ENCODE measurements around the gene C20orf173.

Gene C20orf173

GRCh38 chr20:35506872-35507638 lies 22.4 kb downstream of the C20orf173 start:
- Histone ChIP-seq H3K4me1 (ENCODE audit: insufficient read depth, low read length) (no peaks in the 10 kb centered on the region), H3K9ac (ENCODE audit: low read depth, low read length) (no peak overlapping the region), H3K27me3 (ENCODE audit: insufficient read depth, low read length) (no peaks in the 10 kb centered on the region), H3K27ac (ENCODE audit: low read depth, low read length) (no peak overlapping the region), H3K36me3 (ENCODE audit: insufficient read depth, low read length) (peaks cover 95% of the 10 kb centered on the region), H3K4me3 (ENCODE audit: low read length) (no peak overlapping the region), H3K9me3 (ENCODE audit: insufficient read depth, low read depth, low read length) (no peaks in the 10 kb centered on the region)
- 89% methylated on average over 6 of the region's 6 CpGs for WGBS

DNA sequence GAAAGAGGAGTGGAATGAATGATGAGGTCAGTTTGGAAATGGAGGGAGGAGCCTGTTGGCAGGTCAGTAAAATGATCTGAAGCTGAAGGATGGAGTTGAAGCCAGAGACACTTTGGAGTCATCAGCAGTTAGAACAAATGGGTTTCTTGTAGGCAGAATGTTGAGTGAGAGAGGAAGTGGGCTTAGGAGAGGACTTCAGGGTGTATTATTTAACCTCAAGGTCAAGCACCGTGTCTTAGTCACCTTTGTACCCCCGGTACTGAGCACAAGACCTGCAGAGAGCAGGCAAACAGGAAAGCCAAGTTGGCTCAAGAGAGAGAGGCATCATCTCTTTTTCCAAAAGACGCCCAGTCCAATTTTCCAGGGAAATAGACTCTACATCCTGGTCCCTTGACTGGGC lies 23.3 kb downstream of the C20orf173 start:
- H3K27ac ChIP-seq (ENCODE audit: low read depth, low read length), result no peak overlapping the region
- 93% methylated on average over 3 of the region's 3 CpGs for WGBS
- H3K27me3 ChIP-seq (ENCODE audit: insufficient read depth, low read length), result no peaks in the 10 kb centered on the region
- no peaks in the 10 kb centered on the region for H3K4me1 ChIP-seq (ENCODE audit: insufficient read depth, low read length)
- H3K9me3 ChIP-seq (ENCODE audit: insufficient read depth, low read depth, low read length), result no peaks in the 10 kb centered on the region
- H3K4me3 ChIP-seq (ENCODE audit: low read length), result no peak overlapping the region
- peaks cover 95% of the 10 kb centered on the region for H3K36me3 ChIP-seq (ENCODE audit: insufficient read depth, low read length)
- H3K9ac ChIP-seq (ENCODE audit: low read depth, low read length), result no peak overlapping the region

- Histone ChIP-seq H3K27me3 (ENCODE audit: insufficient read depth, low read length) (no peaks in the 10 kb centered on the region), H3K36me3 (ENCODE audit: insufficient read depth, low read length) (peaks cover 94% of the 10 kb centered on the region), H3K4me3 (ENCODE audit: low read length) (no peak overlapping the region), H3K27ac (ENCODE audit: low read depth, low read length) (no peak overlapping the region), H3K4me1 (ENCODE audit: insufficient read depth, low read length) (no peaks in the 10 kb centered on the region), H3K9ac (ENCODE audit: low read depth, low read length) (no peak overlapping the region; the same call in 1 of the 2 replicates), H3K9me3 (ENCODE audit: insufficient read depth, low read depth, low read length) (no peaks in the 10 kb centered on the region)
- WGBS, result 96% methylated on average over 5 of the region's 5 CpGs
Measured at GRCh38 chr20:35504751-35505150, 24.7 kb downstream of the C20orf173 start.

DNA sequence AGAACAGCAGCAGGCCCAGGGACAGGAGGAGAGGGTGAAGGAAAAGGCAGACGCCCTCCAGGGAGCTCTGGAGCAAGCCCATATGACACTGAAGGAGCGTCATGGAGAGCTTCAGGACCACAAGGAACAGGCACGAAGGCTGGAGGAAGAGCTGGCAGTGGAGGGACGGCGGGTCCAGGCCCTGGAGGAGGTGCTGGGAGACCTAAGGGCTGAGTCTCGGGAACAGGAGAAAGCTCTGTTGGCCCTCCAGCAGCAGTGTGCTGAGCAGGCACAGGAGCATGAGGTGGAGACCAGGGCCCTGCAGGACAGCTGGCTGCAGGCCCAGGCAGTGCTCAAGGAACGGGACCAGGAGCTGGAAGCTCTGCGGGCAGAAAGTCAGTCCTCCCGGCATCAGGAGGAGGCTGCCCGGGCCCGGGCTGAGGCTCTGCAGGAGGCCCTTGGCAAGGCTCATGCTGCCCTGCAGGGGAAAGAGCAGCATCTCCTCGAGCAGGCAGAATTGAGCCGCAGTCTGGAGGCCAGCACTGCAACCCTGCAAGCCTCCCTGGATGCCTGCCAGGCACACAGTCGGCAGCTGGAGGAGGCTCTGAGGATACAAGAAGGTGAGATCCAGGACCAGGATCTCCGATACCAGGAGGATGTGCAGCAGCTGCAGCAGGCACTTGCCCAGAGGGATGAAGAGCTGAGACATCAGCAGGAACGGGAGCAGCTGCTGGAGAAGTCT lies 25.5 kb downstream of the C20orf173 start:
- H3K36me3 ChIP-seq (ENCODE audit: insufficient read depth, low read length), result peaks cover 94% of the 10 kb centered on the region
- H3K27me3 ChIP-seq (ENCODE audit: insufficient read depth, low read length), result no peaks in the 10 kb centered on the region
- H3K4me1 ChIP-seq (ENCODE audit: insufficient read depth, low read length), result no peaks in the 10 kb centered on the region
- H3K9ac ChIP-seq (ENCODE audit: low read depth, low read length), result no peak overlapping the region
- 94% methylated on average over 16 of the region's 16 CpGs for WGBS
- H3K4me3 ChIP-seq (ENCODE audit: low read length), result no peak overlapping the region
- H3K27ac ChIP-seq (ENCODE audit: low read depth, low read length), result no peak overlapping the region
- no peaks in the 10 kb centered on the region for H3K9me3 ChIP-seq (ENCODE audit: insufficient read depth, low read depth, low read length)

DNA sequence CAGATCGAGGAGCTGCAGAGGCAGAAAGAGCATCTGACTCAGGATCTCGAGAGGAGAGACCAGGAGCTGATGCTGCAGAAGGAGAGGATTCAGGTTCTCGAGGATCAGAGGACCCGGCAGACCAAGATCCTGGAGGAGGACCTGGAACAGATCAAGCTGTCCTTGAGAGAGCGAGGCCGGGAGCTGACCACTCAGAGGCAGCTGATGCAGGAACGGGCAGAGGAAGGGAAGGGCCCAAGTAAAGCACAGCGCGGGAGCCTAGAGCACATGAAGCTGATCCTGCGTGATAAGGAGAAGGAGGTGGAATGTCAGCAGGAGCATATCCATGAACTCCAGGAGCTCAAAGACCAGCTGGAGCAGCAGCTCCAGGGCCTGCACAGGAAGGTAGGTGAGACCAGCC lies 26.2 kb downstream of the C20orf173 start:
- H3K36me3 ChIP-seq (ENCODE audit: insufficient read depth, low read length), result peaks cover 94% of the 10 kb centered on the region
- H3K4me1 ChIP-seq (ENCODE audit: insufficient read depth, low read length), result no peaks in the 10 kb centered on the region
- 95% methylated on average over 10 of the region's 10 CpGs for WGBS

GRCh38 chr20:35502352-35502751 lies 27.1 kb downstream of the C20orf173 start:
- H3K9ac ChIP-seq (ENCODE audit: low read depth, low read length), result no peak overlapping the region
- 94% methylated on average over 8 of the region's 8 CpGs for WGBS
- H3K4me3 ChIP-seq (ENCODE audit: low read length), result no peak overlapping the region
- H3K27me3 ChIP-seq (ENCODE audit: insufficient read depth, low read length), result no peaks in the 10 kb centered on the region
- H3K4me1 ChIP-seq (ENCODE audit: insufficient read depth, low read length), result no peaks in the 10 kb centered on the region
- no peaks in the 10 kb centered on the region for H3K9me3 ChIP-seq (ENCODE audit: insufficient read depth, low read depth, low read length)
- peaks cover 94% of the 10 kb centered on the region for H3K36me3 ChIP-seq (ENCODE audit: insufficient read depth, low read length)
- H3K27ac ChIP-seq (ENCODE audit: low read depth, low read length), result no peak overlapping the region

More for the DNA sequence above, 26.2 kb downstream of the C20orf173 start:
- Histone ChIP-seq H3K9me3 (ENCODE audit: insufficient read depth, low read depth, low read length) (no peaks in the 10 kb centered on the region), H3K27ac (ENCODE audit: low read depth, low read length) (no peak overlapping the region), H3K9ac (ENCODE audit: low read depth, low read length) (no peak overlapping the region), H3K4me3 (ENCODE audit: low read length) (no peak overlapping the region), H3K27me3 (ENCODE audit: insufficient read depth, low read length) (no peaks in the 10 kb centered on the region)

GRCh38 chr20:35499271-35499670 lies 30.2 kb downstream of the C20orf173 start:
- H3K27ac ChIP-seq (ENCODE audit: low read depth, low read length), result no peak overlapping the region

DNA sequence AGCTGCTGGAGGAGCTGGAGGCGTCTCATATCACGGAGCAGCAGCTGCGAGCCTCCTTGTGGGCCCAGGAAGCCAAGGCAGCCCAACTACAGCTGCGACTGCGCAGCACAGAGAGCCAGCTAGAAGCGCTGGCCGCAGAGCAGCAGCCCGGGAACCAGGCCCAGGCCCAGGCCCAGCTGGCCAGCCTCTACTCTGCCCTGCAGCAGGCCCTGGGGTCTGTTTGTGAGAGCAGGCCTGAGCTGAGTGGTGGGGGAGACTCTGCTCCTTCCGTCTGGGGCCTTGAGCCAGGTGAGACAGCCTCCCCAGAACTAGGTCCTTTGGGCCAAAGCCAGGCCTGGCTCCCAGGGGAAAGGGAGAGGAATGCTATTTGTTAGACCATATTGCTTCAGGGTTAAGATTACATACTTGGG lies 31.7 kb downstream of the C20orf173 start:
- H3K36me3 ChIP-seq (ENCODE audit: insufficient read depth, low read length), result peaks cover 97% of the 10 kb centered on the region
- no peak overlapping the region for H3K27ac ChIP-seq (ENCODE audit: low read depth, low read length)
- no peak overlapping the region for H3K9ac ChIP-seq (ENCODE audit: low read depth, low read length)
- H3K27me3 ChIP-seq (ENCODE audit: insufficient read depth, low read length), result no peaks in the 10 kb centered on the region
- H3K9me3 ChIP-seq (ENCODE audit: insufficient read depth, low read depth, low read length), result no peaks in the 10 kb centered on the region
- 96% methylated on average over 9 of the region's 9 CpGs for WGBS
- no peak overlapping the region for H3K4me3 ChIP-seq (ENCODE audit: low read length)
- H3K4me1 ChIP-seq (ENCODE audit: insufficient read depth, low read length), result no peaks in the 10 kb centered on the region

More at GRCh38 chr20:35499271-35499670, 30.2 kb downstream of the C20orf173 start:
- WGBS, result 96% methylated on average over 1 of the region's 1 CpG
- Histone ChIP-seq H3K9me3 (ENCODE audit: insufficient read depth, low read depth, low read length) (no peaks in the 10 kb centered on the region), H3K9ac (ENCODE audit: low read depth, low read length) (no peak overlapping the region), H3K27me3 (ENCODE audit: insufficient read depth, low read length) (no peaks in the 10 kb centered on the region), H3K36me3 (ENCODE audit: insufficient read depth, low read length) (peaks cover 97% of the 10 kb centered on the region), H3K4me1 (ENCODE audit: insufficient read depth, low read length) (no peaks in the 10 kb centered on the region), H3K4me3 (ENCODE audit: low read length) (no peak overlapping the region)

GRCh38 chr20:35497320-35497719 lies 32.1 kb downstream of the C20orf173 start:
- 95% methylated on average over 5 of the region's 5 CpGs for WGBS

GRCh38 chr20:35496481-35496880 lies 33.0 kb downstream of the C20orf173 start:
- no peak overlapping the region for H3K9ac ChIP-seq (ENCODE audit: low read depth, low read length)
- H3K4me1 ChIP-seq (ENCODE audit: insufficient read depth, low read length), result no peaks in the 10 kb centered on the region
- H3K27ac ChIP-seq (ENCODE audit: low read depth, low read length), result no peak overlapping the region
- no peaks in the 10 kb centered on the region for H3K27me3 ChIP-seq (ENCODE audit: insufficient read depth, low read length)
- H3K9me3 ChIP-seq (ENCODE audit: insufficient read depth, low read depth, low read length), result no peaks in the 10 kb centered on the region
- H3K36me3 ChIP-seq (ENCODE audit: insufficient read depth, low read length), result peaks cover 97% of the 10 kb centered on the region
- WGBS, result 95% methylated on average over 3 of the region's 3 CpGs
- no peak overlapping the region for H3K4me3 ChIP-seq (ENCODE audit: low read length)

More at GRCh38 chr20:35497320-35497719, 32.1 kb downstream of the C20orf173 start:
- Histone ChIP-seq H3K36me3 (ENCODE audit: insufficient read depth, low read length) (peaks cover 97% of the 10 kb centered on the region), H3K27me3 (ENCODE audit: insufficient read depth, low read length) (no peaks in the 10 kb centered on the region), H3K9ac (ENCODE audit: low read depth, low read length) (no peak overlapping the region), H3K4me1 (ENCODE audit: insufficient read depth, low read length) (no peaks in the 10 kb centered on the region), H3K4me3 (ENCODE audit: low read length) (no peak overlapping the region), H3K9me3 (ENCODE audit: insufficient read depth, low read depth, low read length) (no peaks in the 10 kb centered on the region), H3K27ac (ENCODE audit: low read depth, low read length) (no peak overlapping the region)

DNA sequence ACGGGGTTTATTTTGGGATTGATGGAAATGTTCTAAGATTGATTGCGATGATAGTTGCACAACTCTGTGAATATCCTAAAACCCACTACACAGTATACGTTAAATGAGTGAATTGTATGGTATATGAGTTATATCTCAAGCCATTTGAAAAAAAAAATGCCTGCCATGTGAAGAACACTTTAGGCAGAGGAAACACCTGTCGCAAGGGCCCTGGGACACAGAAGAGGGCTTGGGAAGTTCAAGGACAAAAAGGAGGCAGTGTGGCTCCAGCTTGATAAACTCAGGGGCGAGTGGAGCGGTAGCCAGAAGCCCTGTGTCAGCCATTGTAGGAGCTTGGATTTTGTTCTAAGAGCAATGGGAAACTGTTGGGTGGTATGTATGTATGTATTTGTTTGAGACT lies 37.1 kb downstream of the C20orf173 start:
- Histone ChIP-seq H3K27ac (ENCODE audit: low read depth, low read length) (no peak overlapping the region), H3K36me3 (ENCODE audit: insufficient read depth, low read length) (peaks cover 92% of the 10 kb centered on the region), H3K9me3 (ENCODE audit: insufficient read depth, low read depth, low read length) (no peaks in the 10 kb centered on the region), H3K4me3 (ENCODE audit: low read length) (no peak overlapping the region), H3K9ac (ENCODE audit: low read depth, low read length) (no peak overlapping the region), H3K27me3 (ENCODE audit: insufficient read depth, low read length) (no peaks in the 10 kb centered on the region), H3K4me1 (ENCODE audit: insufficient read depth, low read length) (no peaks in the 10 kb centered on the region)
- 93% methylated on average over 5 of the region's 6 CpGs for WGBS

Measured in HUES64 (cell line).